Neuronal stem cell (in vitro differentiated cells): Measurements from ENCODE around the gene TJP1.

Experiments
- DNase-seq: peaks from one replicate; pipeline ENCODE4 v3.0.0-alpha.2; 2013; ENCODE audit warnings: low spot score
- H2AFZ ChIP-seq: one replicate; pipeline ENCODE4 v1.6.1; 2013; ENCODE audit warnings: mild to moderate bottlenecking, low read length, inconsistent platforms
- H2AK5ac ChIP-seq: 2 replicates; pipeline ENCODE4 v1.6.1; 2013; ENCODE audit warnings: low read depth, mild to moderate bottlenecking, inconsistent platforms, low read length, moderate library complexity, mixed read lengths
- H2BK120ac ChIP-seq: 2 replicates; pipeline ENCODE4 v1.6.1; 2013; ENCODE audit warnings: low read depth, mild to moderate bottlenecking, inconsistent platforms, low read length, moderate library complexity, mixed read lengths
- H2BK12ac ChIP-seq: one replicate; pipeline ENCODE4 v1.6.1; 2013; ENCODE audit warnings: low read length, inconsistent platforms
- H2BK15ac ChIP-seq: 2 replicates; pipeline ENCODE4 v1.6.1; 2013; ENCODE audit warnings: mild to moderate bottlenecking, low read length, inconsistent platforms, mixed read lengths
- H2BK5ac ChIP-seq: one replicate; pipeline ENCODE4 v1.6.1; 2013; ENCODE audit warnings: inconsistent platforms, mild to moderate bottlenecking, low read length, moderate library complexity
- H3K14ac ChIP-seq: one replicate; pipeline ENCODE4 v1.6.1; 2013; ENCODE audit warnings: low read length, inconsistent platforms
- H3K18ac ChIP-seq: 2 replicates; pipeline ENCODE4 v1.6.1; 2013; ENCODE audit warnings: low read length, inconsistent platforms
- H3K23ac ChIP-seq: 2 replicates; pipeline ENCODE4 v1.6.1; 2013; ENCODE audit warnings: low read depth, mild to moderate bottlenecking, mixed read lengths, low read length, inconsistent platforms; ENCODE audit not compliant: poor library complexity
- H3K27ac ChIP-seq: replicated peaks from 3 replicates; pipeline ENCODE4 v1.5.1; 2013; ENCODE audit warnings: low read length, inconsistent platforms
- H3K27me3 ChIP-seq, 3 experiments: 2 replicates each; pipeline ENCODE4 v1.6.1; 2013; ENCODE audit warnings: low read length in 3 of 3, mild to moderate bottlenecking in 2 of 3, inconsistent platforms in 1 of 3, low read depth in 1 of 3, mixed read lengths in 1 of 3, moderate library complexity in 1 of 3; ENCODE audit not compliant: control insufficient read depth in 3 of 3, insufficient read depth in 3 of 3
- H3K36me3 ChIP-seq, 2 donors: replicated peaks in 1 of 2; 2 replicates each; pipeline ENCODE4 v1.6.1; 2013; ENCODE audit warnings: low read length in 2 of 2; ENCODE audit not compliant: control insufficient read depth in 2 of 2, insufficient read depth in 2 of 2
- H3K4ac ChIP-seq: 2 replicates; pipeline ENCODE4 v1.6.1; 2013; ENCODE audit warnings: inconsistent platforms, mild to moderate bottlenecking, low read length, moderate library complexity
- H3K4me1 ChIP-seq, 2 donors: 1 replicate in 1 of 2; 2 replicates in 1 of 2; pipeline ENCODE4 v1.6.1; 2013; ENCODE audit warnings: low read length in 2 of 2, low read depth in 1 of 2; ENCODE audit not compliant: control insufficient read depth in 2 of 2, insufficient read depth in 1 of 2
- H3K4me2 ChIP-seq: one replicate; pipeline ENCODE4 v1.6.1; 2013; ENCODE audit warnings: mild to moderate bottlenecking, low read length, inconsistent platforms; ENCODE audit not compliant: insufficient read depth, poor library complexity, severe bottlenecking
- H3K4me3 ChIP-seq, 2 donors: 2 replicates each; pipeline ENCODE4 v1.5.1; 2013; ENCODE audit warnings: low read length in 2 of 2, mild to moderate bottlenecking in 2 of 2, inconsistent platforms in 1 of 2, moderate library complexity in 1 of 2
- H3K79me1 ChIP-seq: one replicate; pipeline ENCODE4 v1.6.1; 2013; ENCODE audit warnings: low read depth, mild to moderate bottlenecking, inconsistent platforms, low read length, moderate library complexity
- H3K9ac ChIP-seq: one replicate; pipeline ENCODE4 v1.6.1; 2013; ENCODE audit warnings: mild to moderate bottlenecking, low read depth, low read length, inconsistent platforms; ENCODE audit not compliant: poor library complexity
- H3K9me3 ChIP-seq, 2 donors: replicated peaks in 1 of 2; 2 replicates each; pipeline versions ENCODE3 to v1.6.1; 2013; ENCODE audit warnings: low read length in 2 of 2, mild to moderate bottlenecking in 2 of 2, inconsistent platforms in 1 of 2, low read depth in 1 of 2, mixed read lengths in 1 of 2, moderate library complexity in 1 of 2; ENCODE audit not compliant: control insufficient read depth in 2 of 2, insufficient read depth in 1 of 2
- H4K8ac ChIP-seq: one replicate; pipeline ENCODE4 v1.6.1; 2013; ENCODE audit warnings: low read depth, mild to moderate bottlenecking, inconsistent platforms, low read length, moderate library complexity
- H4K91ac ChIP-seq: one replicate; pipeline ENCODE4 v1.6.1; 2013; ENCODE audit warnings: low read length, low read depth, mild to moderate bottlenecking, inconsistent platforms; ENCODE audit not compliant: poor library complexity
- WGBS, 2 donors: extraction: QIAGEN DNeasy Blood & Tissue Kit; methylation state at CpG; one replicate each; pipeline ENCODE4 v1.1.7; 2013; ENCODE audit warnings: missing lambda C conversion rate in 2 of 2, mixed read lengths in 1 of 2; ENCODE audit not compliant: insufficient read length in 2 of 2, insufficient replicate concordance in 1 of 2; ENCODE audit errors: extremely low coverage in 2 of 2; 5-methylcytosine and 5-hydroxymethylcytosine counted together

TJP1 gene

DNA sequence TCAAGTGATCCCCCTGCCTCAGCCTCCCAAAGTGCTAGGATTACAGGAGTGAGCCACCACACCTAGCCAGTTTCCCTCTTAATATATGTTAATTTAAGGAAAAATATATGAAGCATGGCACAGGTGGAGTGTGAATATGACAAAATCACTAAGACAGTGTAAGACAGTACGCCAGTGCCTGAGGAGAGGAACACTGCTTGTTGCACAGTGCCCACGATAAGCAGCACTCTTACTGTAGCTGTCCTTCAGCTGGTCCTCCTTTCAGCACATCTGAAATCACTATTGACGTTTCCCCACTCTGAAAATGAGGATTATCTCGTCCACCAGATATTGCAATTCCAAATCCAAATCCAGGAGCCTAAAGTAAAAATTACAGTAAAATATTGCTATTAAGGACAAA is 49.3 kb downstream of the TJP1 start:
- no peaks in the 10 kb centered on the region for H3K4me1 ChIP-seq
- no peak overlapping the region for H2BK12ac ChIP-seq
- no peak overlapping the region for H3K4me3 ChIP-seq
- H2BK120ac ChIP-seq, result no peak overlapping the region
- no peak overlapping the region for H2BK5ac ChIP-seq
- H2AK5ac ChIP-seq, result no peak overlapping the region
- peaks cover 8 to 47% of the 10 kb centered on the region in 2 donors for H3K36me3 ChIP-seq
- H4K91ac ChIP-seq, result no peak overlapping the region
- H3K9me3 ChIP-seq, result no peaks in the 10 kb centered on the region
- WGBS, 2 donors, result no CpG with 5 or more reads among the region's 4 CpGs
- H3K9ac ChIP-seq, result no peak overlapping the region
- no peak overlapping the region for H3K4ac ChIP-seq
- no peak overlapping the region for H3K4me2 ChIP-seq
- no peak for DNase-seq
- H4K8ac ChIP-seq, result no peak overlapping the region
- H3K79me1 ChIP-seq, result no peaks in the 10 kb centered on the region
- H2BK15ac ChIP-seq, result no peak overlapping the region
- no peaks in the 10 kb centered on the region for H3K27me3 ChIP-seq
- H2AFZ ChIP-seq, result no peak overlapping the region
- no peak overlapping the region for H3K27ac ChIP-seq
- H3K23ac ChIP-seq, result no peak overlapping the region
- no peak overlapping the region for H3K14ac ChIP-seq
- no peak overlapping the region for H3K18ac ChIP-seq

DNA sequence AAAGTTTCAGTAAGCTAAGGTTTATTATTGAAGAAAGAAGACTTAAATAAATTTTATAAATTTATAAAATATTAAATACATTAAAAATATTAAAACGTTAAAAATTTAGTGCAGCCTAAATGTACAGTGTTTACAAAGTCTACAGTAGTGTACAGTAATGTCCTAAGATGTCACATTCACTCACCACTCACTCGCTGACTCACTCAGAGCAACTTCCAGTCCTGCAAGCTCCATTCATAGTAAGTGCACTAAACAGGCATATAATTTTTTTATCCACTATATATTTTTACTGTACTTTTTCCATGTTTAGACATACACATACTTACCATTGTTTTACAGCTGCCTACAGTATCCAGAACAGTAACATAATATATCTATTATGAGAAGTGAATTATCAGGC is 51.5 kb downstream of the TJP1 start:
- Histone ChIP-seq H2AK5ac (no peak overlapping the region), H3K9ac (no peak overlapping the region), H3K4me3 (no peak overlapping the region), H3K9me3 (no peaks in the 10 kb centered on the region), H3K4me2 (no peak overlapping the region), H4K8ac (no peak overlapping the region), H3K36me3 (peaks cover 10 to 69% of the 10 kb centered on the region in 2 donors), H2BK120ac (no peak overlapping the region), H3K79me1 (no peaks in the 10 kb centered on the region), H4K91ac (no peak overlapping the region), H2BK5ac (no peak overlapping the region), H3K14ac (no peak overlapping the region), H2BK15ac (no peak overlapping the region), H2BK12ac (no peak overlapping the region), H3K18ac (no peak overlapping the region), H3K27ac (no peak overlapping the region), H3K27me3 (no peaks in the 10 kb centered on the region), H3K23ac (no peak overlapping the region), H2AFZ (no peak overlapping the region), H3K4ac (no peak overlapping the region), H3K4me1 (no peaks in the 10 kb centered on the region)
- DNase-seq, result no peak
- no CpG with 5 or more reads among the region's 2 CpGs for WGBS, 2 donors

DNA sequence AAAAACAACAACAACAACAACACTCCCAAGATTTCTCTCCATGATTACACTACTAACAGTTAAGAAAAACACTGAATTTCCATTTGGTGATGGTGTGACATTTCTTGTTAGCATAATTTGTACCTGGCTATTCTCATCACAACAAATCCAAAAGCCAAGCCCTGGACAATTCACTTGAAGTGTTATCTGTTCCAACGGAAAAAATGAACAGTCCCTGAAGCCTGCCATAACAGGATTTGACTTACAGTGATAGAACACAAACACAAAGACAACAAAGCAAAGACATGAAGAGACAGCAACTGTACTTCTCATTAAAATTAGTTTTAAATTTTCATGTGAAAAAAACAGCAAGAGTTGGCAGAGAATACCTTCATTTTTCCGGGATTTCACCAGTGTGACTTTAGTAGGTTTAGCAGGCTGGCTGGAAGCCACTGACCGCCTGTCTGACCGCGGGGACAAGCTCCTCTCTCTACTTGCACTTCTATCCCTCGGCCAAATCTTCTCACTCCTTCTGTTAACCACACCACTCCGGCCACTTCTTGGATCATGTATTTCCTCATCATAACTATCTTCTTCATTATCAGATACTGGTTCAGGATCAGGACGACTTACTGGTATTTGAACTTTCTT is 56.3 kb downstream of the TJP1 start:
- Histone ChIP-seq H3K4ac (no peak overlapping the region), H4K91ac (no peak overlapping the region), H2BK120ac (no peak overlapping the region), H3K23ac (no peak overlapping the region), H3K4me2 (no peak overlapping the region), H3K18ac (no peak overlapping the region), H2BK15ac (no peak overlapping the region), H3K4me1 (no peaks in the 10 kb centered on the region), H3K36me3 (peaks cover 16 to 95% of the 10 kb centered on the region in 2 donors), H3K27ac (no peak overlapping the region), H3K9ac (no peak overlapping the region), H3K9me3 (no peaks in the 10 kb centered on the region), H3K4me3 (no peak overlapping the region), H2BK5ac (no peak overlapping the region), H3K27me3 (no peaks in the 10 kb centered on the region), H4K8ac (no peak overlapping the region), H2AFZ (no peak overlapping the region), H2BK12ac (no peak overlapping the region), H3K79me1 (no peaks in the 10 kb centered on the region), H2AK5ac (no peak overlapping the region), H3K14ac (no peak overlapping the region)
- no peak for DNase-seq
- no CpG with 5 or more reads among the region's 8 CpGs for WGBS, 2 donors

GRCh38 chr15:29765234-29765841 is 56.9 kb downstream of the TJP1 start:
- H3K36me3 ChIP-seq, result peaks cover 19 to 98% of the 10 kb centered on the region in 2 donors
- no CpG with 5 or more reads among the region's 3 CpGs for WGBS, 2 donors

More at GRCh38 chr15:29765234-29765841, 56.9 kb downstream of the TJP1 start:
- no peak overlapping the region for H2BK5ac ChIP-seq
- no peak overlapping the region for H3K27ac ChIP-seq
- H2BK15ac ChIP-seq, result no peak overlapping the region
- no peaks in the 10 kb centered on the region for H3K79me1 ChIP-seq
- no peak overlapping the region for H2BK120ac ChIP-seq
- no peak overlapping the region for H3K9ac ChIP-seq
- H4K91ac ChIP-seq, result no peak overlapping the region
- no peak overlapping the region for H3K23ac ChIP-seq
- H3K18ac ChIP-seq, result no peak overlapping the region
- no peaks in the 10 kb centered on the region for H3K4me1 ChIP-seq
- no peak overlapping the region for H3K4ac ChIP-seq
- no peak overlapping the region for H3K4me2 ChIP-seq
- no peak overlapping the region for H2AK5ac ChIP-seq
- no peak overlapping the region for H3K14ac ChIP-seq
- no peaks in the 10 kb centered on the region for H3K27me3 ChIP-seq
- H2BK12ac ChIP-seq, result no peak overlapping the region
- H3K4me3 ChIP-seq, result no peak overlapping the region
- H3K9me3 ChIP-seq, result no peaks in the 10 kb centered on the region
- no peak for DNase-seq
- no peak overlapping the region for H4K8ac ChIP-seq
- no peak overlapping the region for H2AFZ ChIP-seq
